ENCODE results near the gene SRRD. TPM values are rescaled to one million over a fixed set of nuclear protein-coding genes. Genes with fewer than 3 reads are reported as not detected.
"Not testable (repeated sequence)": the region's sequence is repeated elsewhere in the genome, so short reads cannot be mapped to it uniquely, and the experiment has no call there.

The SRRD gene
- total and polyA plus RNA-seq, 8 donors, result 4.0 to 64.2 (median 10.0) TPM

- Histone ChIP-seq H3K27ac (no peak overlapping the region), H3K4me3 (no peak overlapping the region), H3K4me1 (no peaks in the 10 kb centered on the region), H3K9me3 (no peaks in the 10 kb centered on the region), H3K36me3 (peaks cover 13 to 64% (median 55%) of the 10 kb centered on the region in 4 donors), H3K27me3 (no peaks in the 10 kb centered on the region)
- no peak for DNase-seq
- intact Hi-C loops (cut with DNase I; ENCODE audit: low total_unique reads), result no loop called here
- WGBS, 5 donors, result 86 to 94% (median 88%) methylated on average over 7 of the region's 7 CpGs
- TF ChIP-seq POLR2A (IDR thresholded peaks at IDR 0.05) (no peak), CTCF (IDR thresholded peaks at IDR 0.05) (no peak), EP300 (IDR thresholded peaks at IDR 0.05) (no peak), POLR2AphosphoS5 (IDR thresholded peaks at IDR 0.05) (no peak)
These were observed 42.4 kb downstream of the SRRD start for GRCh38 chr22:26525946-26526564.

- H3K9me3 ChIP-seq, result no peaks in the 10 kb centered on the region
- TF ChIP-seq POLR2A (IDR thresholded peaks at IDR 0.05), result no peak
- TF ChIP-seq POLR2AphosphoS5 (IDR thresholded peaks at IDR 0.05), result no peak
- TF ChIP-seq CTCF (IDR thresholded peaks at IDR 0.05), result no peak
- no peak for TF ChIP-seq EP300 (IDR thresholded peaks at IDR 0.05)
- intact Hi-C loops (cut with DNase I; ENCODE audit: low total_unique reads), result no loop called here
- no peaks in the 10 kb centered on the region for H3K4me1 ChIP-seq
- 65 to 81% (median 75%) methylated on average over 3 of the region's 3 CpGs for WGBS, 5 donors
- H3K27ac ChIP-seq, result no peak overlapping the region
- DNase-seq, result no peak
- H3K4me3 ChIP-seq, result no peak overlapping the region
- H3K36me3 ChIP-seq, result peaks cover 23 to 75% (median 66%) of the 10 kb centered on the region in 4 donors
- H3K27me3 ChIP-seq, result no peaks in the 10 kb centered on the region
These were observed 43.5 kb downstream of the SRRD start for GRCh38 chr22:26527167-26527566.

GRCh38 chr22:26527574-26528465 lies 44.1 kb downstream of the SRRD start:
- Histone ChIP-seq H3K27me3 (no peaks in the 10 kb centered on the region), H3K36me3 (peaks cover 26 to 81% (median 71%) of the 10 kb centered on the region in 4 donors), H3K9me3 (no peaks in the 10 kb centered on the region), H3K4me3 (no peak overlapping the region), H3K27ac (no peak overlapping the region), H3K4me1 (no peaks in the 10 kb centered on the region)
- TF ChIP-seq POLR2A (IDR thresholded peaks at IDR 0.05), result no peak
- no peak for TF ChIP-seq POLR2AphosphoS5 (IDR thresholded peaks at IDR 0.05)
- TF ChIP-seq EP300 (IDR thresholded peaks at IDR 0.05), result no peak
- no peak for TF ChIP-seq CTCF (IDR thresholded peaks at IDR 0.05)
- WGBS, 5 donors, result 73 to 88% (median 82%) methylated on average over 15 of the region's 15 CpGs
- no peak for DNase-seq
- intact Hi-C loops (cut with DNase I; ENCODE audit: low total_unique reads), result no loop called here

GRCh38 chr22:26528518-26528917 lies 44.8 kb downstream of the SRRD start:
- H3K27ac ChIP-seq; H3K27me3 ChIP-seq; H3K4me3 ChIP-seq; H3K9me3 ChIP-seq; intact Hi-C loops (cut with DNase I; ENCODE audit: low total_unique reads); DNase-seq; H3K4me1 ChIP-seq: not testable (repeated sequence)
- H3K36me3 ChIP-seq, result peaks cover 26 to 81% (median 74%) of the 10 kb centered on the region in 4 donors
- WGBS, 5 donors, result 79 to 86% (median 82%) methylated on average over 9 of the region's 9 CpGs

All from stomach (tissue), 9 donors.